ENCODE data around the gene DGAT2. TPM values are rescaled to one million over a fixed set of nuclear protein-coding genes. Genes with fewer than 3 reads are reported as not detected.
A peak's percentile ranks its signal among the peaks of the same experiment; 100 is the strongest.

Gene DGAT2
- total RNA-seq, 2 donors from 2014 or later, result 1.00 to 3.1 TPM

GRCh38 chr11:75777461-75778110, 9.0 kb downstream of the DGAT2 start:
- Mint-ChIP-seq H3K27ac (peak overlapping the region; percentile 18 to 49), H3K4me3 (peak overlapping the region; percentile 36), H3K27me3 (peaks cover 0 to under 1% of the 10 kb centered on the region in 2 donors), H3K36me3 (no peaks in the 10 kb centered on the region), H3K9me3 (no peaks in the 10 kb centered on the region), H3K4me1 (ENCODE audit: low read depth in 2 of 2) (peaks cover 30 to 31% of the 10 kb centered on the region in 2 donors)
- peak; percentile 54 for DNase-seq (ENCODE audit: low spot score)
- peak; percentile 63 to 67 for ATAC-seq

GRCh38 chr11:75778962-75779361, 10.4 kb downstream of the DGAT2 start:
- Mint-ChIP-seq H3K9me3 (no peaks in the 10 kb centered on the region), H3K27ac (no peak overlapping the region), H3K4me1 (ENCODE audit: low read depth in 2 of 2) (peaks cover 18 to 23% of the 10 kb centered on the region in 2 donors), H3K27me3 (no peaks in the 10 kb centered on the region), H3K4me3 (no peak overlapping the region), H3K36me3 (no peaks in the 10 kb centered on the region)
- no peak for ATAC-seq
- peak; percentile 28 for DNase-seq (ENCODE audit: low spot score)

GRCh38 chr11:75779960-75780359, 11.4 kb downstream of the DGAT2 start:
- Mint-ChIP-seq H3K36me3 (no peaks in the 10 kb centered on the region), H3K27ac (no peak overlapping the region), H3K4me1 (ENCODE audit: low read depth in 2 of 2) (peaks cover 18 to 23% of the 10 kb centered on the region in 2 donors), H3K27me3 (no peaks in the 10 kb centered on the region), H3K4me3 (no peak overlapping the region), H3K9me3 (no peaks in the 10 kb centered on the region)
- DNase-seq (ENCODE audit: low spot score), result peak; percentile 25
- ATAC-seq, result peak in 1 of 2 donors; percentile 17

GRCh38 chr11:75780888-75781287, 12.3 kb downstream of the DGAT2 start:
- Mint-ChIP-seq H3K27ac (no peak overlapping the region), H3K4me3 (no peak overlapping the region), H3K27me3 (no peaks in the 10 kb centered on the region), H3K4me1 (ENCODE audit: low read depth in 2 of 2) (peaks cover 18 to 23% of the 10 kb centered on the region in 2 donors), H3K9me3 (no peaks in the 10 kb centered on the region), H3K36me3 (no peaks in the 10 kb centered on the region)
- DNase-seq (ENCODE audit: low spot score) (peak; percentile 44), ATAC-seq (no peak)

- Mint-ChIP-seq H3K9me3 (no peaks in the 10 kb centered on the region), H3K27ac (no peak overlapping the region), H3K4me3 (no peak overlapping the region), H3K36me3 (no peaks in the 10 kb centered on the region), H3K4me1 (ENCODE audit: low read depth in 2 of 2) (peaks cover 18 to 20% of the 10 kb centered on the region in 2 donors), H3K27me3 (no peaks in the 10 kb centered on the region)
- no peak for DNase-seq (ENCODE audit: low spot score)
- no peak for ATAC-seq
These were observed 12.7 kb downstream of the DGAT2 start for GRCh38 chr11:75781296-75781695.

- Mint-ChIP-seq H3K9me3 (no peaks in the 10 kb centered on the region), H3K27ac (no peak overlapping the region), H3K4me3 (no peak overlapping the region), H3K27me3 (no peaks in the 10 kb centered on the region), H3K4me1 (ENCODE audit: low read depth in 2 of 2) (peaks cover 16 to 18% of the 10 kb centered on the region in 2 donors), H3K36me3 (no peaks in the 10 kb centered on the region)
- ATAC-seq (no peak), DNase-seq (ENCODE audit: low spot score) (no peak)
These were observed 13.3 kb downstream of the DGAT2 start for GRCh38 chr11:75781831-75782230.

- no peaks in the 10 kb centered on the region for H3K27me3 Mint-ChIP-seq
- H3K27ac Mint-ChIP-seq, result no peak overlapping the region
- H3K9me3 Mint-ChIP-seq, result no peaks in the 10 kb centered on the region
- DNase-seq (ENCODE audit: low spot score) (no peak), ATAC-seq (no peak)
- no peaks in the 10 kb centered on the region for H3K36me3 Mint-ChIP-seq
- H3K4me3 Mint-ChIP-seq, result no peak overlapping the region
- H3K4me1 Mint-ChIP-seq (ENCODE audit: low read depth in 2 of 2), result peaks cover 8 to 9% of the 10 kb centered on the region in 2 donors
These were observed 14.1 kb downstream of the DGAT2 start for GRCh38 chr11:75782540-75783263.

- Mint-ChIP-seq H3K36me3 (no peaks in the 10 kb centered on the region), H3K4me3 (no peak overlapping the region), H3K9me3 (no peaks in the 10 kb centered on the region), H3K27me3 (no peaks in the 10 kb centered on the region), H3K4me1 (ENCODE audit: low read depth in 2 of 2) (peaks cover 0 to 4% of the 10 kb centered on the region in 2 donors), H3K27ac (no peak overlapping the region)
- no peak for ATAC-seq
- DNase-seq (ENCODE audit: low spot score), result no peak
These were observed 15.0 kb downstream of the DGAT2 start for GRCh38 chr11:75783416-75784084.

GRCh38 chr11:75784085-75784478, 15.5 kb downstream of the DGAT2 start:
- ATAC-seq (no peak), DNase-seq (ENCODE audit: low spot score) (no peak)
- no peaks in the 10 kb centered on the region for H3K9me3 Mint-ChIP-seq
- no peaks in the 10 kb centered on the region for H3K27me3 Mint-ChIP-seq
- H3K4me1 Mint-ChIP-seq (ENCODE audit: low read depth in 2 of 2), result peaks cover 0 to 4% of the 10 kb centered on the region in 2 donors
- H3K27ac Mint-ChIP-seq, result no peak overlapping the region
- H3K4me3 Mint-ChIP-seq, result no peak overlapping the region
- H3K36me3 Mint-ChIP-seq, result no peaks in the 10 kb centered on the region

- peaks cover 0 to 4% of the 10 kb centered on the region in 2 donors for H3K4me1 Mint-ChIP-seq (ENCODE audit: low read depth in 2 of 2)
- H3K9me3 Mint-ChIP-seq, result no peaks in the 10 kb centered on the region
- no peaks in the 10 kb centered on the region for H3K36me3 Mint-ChIP-seq
- no peak for ATAC-seq
- no peak overlapping the region for H3K27ac Mint-ChIP-seq
- no peak for DNase-seq (ENCODE audit: low spot score)
- H3K4me3 Mint-ChIP-seq, result no peak overlapping the region
- H3K27me3 Mint-ChIP-seq, result no peaks in the 10 kb centered on the region
These were observed 15.9 kb downstream of the DGAT2 start for GRCh38 chr11:75784506-75784905.

GRCh38 chr11:75785187-75785586, 16.6 kb downstream of the DGAT2 start:
- no peak overlapping the region for H3K27ac Mint-ChIP-seq
- no peak overlapping the region for H3K4me3 Mint-ChIP-seq
- no peaks in the 10 kb centered on the region for H3K27me3 Mint-ChIP-seq
- no peaks in the 10 kb centered on the region for H3K36me3 Mint-ChIP-seq
- no peak for ATAC-seq
- H3K9me3 Mint-ChIP-seq, result no peaks in the 10 kb centered on the region
- DNase-seq (ENCODE audit: low spot score), result no peak
- H3K4me1 Mint-ChIP-seq (ENCODE audit: low read depth in 2 of 2), result no peaks in the 10 kb centered on the region

- ATAC-seq (no peak), DNase-seq (ENCODE audit: low spot score) (no peak)
- no peaks in the 10 kb centered on the region for H3K36me3 Mint-ChIP-seq
- no peak overlapping the region for H3K4me3 Mint-ChIP-seq
- H3K27me3 Mint-ChIP-seq, result no peaks in the 10 kb centered on the region
- no peaks in the 10 kb centered on the region for H3K4me1 Mint-ChIP-seq (ENCODE audit: low read depth in 2 of 2)
- H3K9me3 Mint-ChIP-seq, result no peaks in the 10 kb centered on the region
- H3K27ac Mint-ChIP-seq, result no peak overlapping the region
These were observed 17.6 kb downstream of the DGAT2 start for GRCh38 chr11:75786101-75786736.

- H3K27ac Mint-ChIP-seq, result no peak overlapping the region
- H3K36me3 Mint-ChIP-seq, result no peaks in the 10 kb centered on the region
- no peaks in the 10 kb centered on the region for H3K4me1 Mint-ChIP-seq (ENCODE audit: low read depth in 2 of 2)
- ATAC-seq, result no peak
- no peak overlapping the region for H3K4me3 Mint-ChIP-seq
- no peak for DNase-seq (ENCODE audit: low spot score)
- no peaks in the 10 kb centered on the region for H3K9me3 Mint-ChIP-seq
- H3K27me3 Mint-ChIP-seq, result no peaks in the 10 kb centered on the region
These were observed 20.9 kb downstream of the DGAT2 start for GRCh38 chr11:75789521-75789920.

GRCh38 chr11:75790986-75791385, 22.4 kb downstream of the DGAT2 start:
- Mint-ChIP-seq H3K4me1 (ENCODE audit: low read depth in 2 of 2) (no peaks in the 10 kb centered on the region), H3K9me3 (no peaks in the 10 kb centered on the region), H3K36me3 (no peaks in the 10 kb centered on the region), H3K4me3 (no peak overlapping the region), H3K27me3 (no peaks in the 10 kb centered on the region), H3K27ac (no peak overlapping the region)
- ATAC-seq, result no peak
- DNase-seq (ENCODE audit: low spot score), result no peak

Data from natural killer cell treated with Interleukin-12 subunit alpha and Interleukin-12 subunit beta and Interleukin-15 and Interleukin-18, amount 100 ng/mL, for 72 hours (primary cell).